Measurements from ENCODE around the gene ZIC5.

The ZIC5 gene

DNA sequence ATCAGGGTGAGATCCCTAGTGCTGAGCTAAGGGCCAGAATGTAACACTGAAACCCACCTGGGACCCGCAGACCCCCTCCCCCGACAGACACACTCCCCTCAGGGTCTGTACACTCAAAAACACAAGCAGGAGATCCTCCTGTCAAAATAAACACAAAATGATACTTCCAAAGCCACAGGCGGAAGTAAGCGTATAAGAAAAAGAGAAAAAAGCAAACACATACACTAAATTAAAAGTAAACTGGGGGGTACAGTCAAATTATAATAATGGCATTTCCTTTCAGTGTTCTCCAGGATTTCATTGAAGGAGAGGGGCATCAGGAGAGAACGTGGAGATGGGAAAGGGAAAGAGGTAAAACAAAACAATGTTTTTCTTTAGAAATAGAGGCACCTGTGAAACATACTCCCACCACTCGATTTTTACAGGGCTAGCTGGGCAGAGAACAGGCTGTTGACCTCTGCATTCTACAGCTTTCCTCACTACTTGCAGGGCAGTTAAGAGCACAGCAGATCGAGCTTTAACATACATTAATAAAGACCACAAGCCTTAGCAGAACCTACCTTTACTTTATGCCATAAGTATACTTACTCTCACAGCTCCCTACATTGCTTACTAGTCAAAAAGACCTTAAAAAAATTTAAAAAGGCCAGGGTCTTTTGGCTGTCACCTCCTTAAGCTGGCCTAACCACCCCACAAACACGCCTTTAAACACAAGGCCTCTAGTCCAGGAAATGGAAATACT is 5.3 kb downstream of the ZIC5 start:
- in situ Hi-C loops (cut with MboI; ENCODE audit: low sequenced_read_pairs), result no loop called here
- Histone ChIP-seq H3K9me3 (no peaks in the 10 kb centered on the region), H3K27me3 (ENCODE audit: low read depth) (no peaks in the 10 kb centered on the region), H3K4me3 (no peak overlapping the region), H3K4me1 (peaks cover 12% of the 10 kb centered on the region; the same call in 1 of the 2 replicates), H3K36me3 (replicated peaks) (peaks cover 19% of the 10 kb centered on the region)
- DNase-seq (ENCODE audit: low spot score in 2 of 2), result no peak

DNA sequence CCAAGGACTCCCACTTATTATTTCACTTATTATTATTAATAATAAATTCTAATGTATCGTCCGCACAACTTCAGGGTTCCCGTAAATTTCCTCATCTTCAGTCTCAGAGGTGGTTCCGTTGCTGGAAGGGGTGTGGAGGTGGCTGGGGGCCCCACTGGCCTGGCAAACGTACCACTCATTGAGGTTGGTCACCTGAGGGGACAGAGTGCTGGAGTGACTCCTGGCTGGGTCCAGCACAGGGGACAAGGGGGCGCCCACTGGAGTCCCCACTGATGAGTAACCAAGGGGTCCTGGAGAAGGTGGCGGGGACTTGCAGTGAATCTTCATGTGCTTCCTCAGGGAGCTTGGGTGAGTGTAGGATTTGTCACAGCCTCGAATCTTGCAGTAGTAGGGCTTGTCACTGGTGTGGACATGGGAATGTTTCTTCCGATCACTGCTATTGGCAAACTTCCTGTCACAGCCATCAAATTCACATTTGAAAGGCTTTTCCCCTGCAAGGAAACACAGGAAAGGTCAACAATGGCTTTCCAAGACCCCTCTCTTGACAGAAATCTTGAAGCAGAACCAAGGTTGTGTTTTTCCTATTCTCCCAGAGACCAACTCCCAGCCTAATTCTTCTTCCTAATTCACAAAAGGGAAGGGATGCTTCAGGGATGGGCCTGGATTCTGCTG is 6.1 kb downstream of the ZIC5 start:
- in situ Hi-C loops (cut with MboI; ENCODE audit: low sequenced_read_pairs), result no loop called here
- Histone ChIP-seq H3K9me3 (no peaks in the 10 kb centered on the region), H3K27me3 (ENCODE audit: low read depth) (no peaks in the 10 kb centered on the region), H3K4me3 (no peak overlapping the region), H3K4me1 (peaks cover 12% of the 10 kb centered on the region; the same call in 1 of the 2 replicates), H3K36me3 (replicated peaks) (peaks cover 19% of the 10 kb centered on the region)
- no peak for DNase-seq (ENCODE audit: low spot score in 2 of 2)

DNA sequence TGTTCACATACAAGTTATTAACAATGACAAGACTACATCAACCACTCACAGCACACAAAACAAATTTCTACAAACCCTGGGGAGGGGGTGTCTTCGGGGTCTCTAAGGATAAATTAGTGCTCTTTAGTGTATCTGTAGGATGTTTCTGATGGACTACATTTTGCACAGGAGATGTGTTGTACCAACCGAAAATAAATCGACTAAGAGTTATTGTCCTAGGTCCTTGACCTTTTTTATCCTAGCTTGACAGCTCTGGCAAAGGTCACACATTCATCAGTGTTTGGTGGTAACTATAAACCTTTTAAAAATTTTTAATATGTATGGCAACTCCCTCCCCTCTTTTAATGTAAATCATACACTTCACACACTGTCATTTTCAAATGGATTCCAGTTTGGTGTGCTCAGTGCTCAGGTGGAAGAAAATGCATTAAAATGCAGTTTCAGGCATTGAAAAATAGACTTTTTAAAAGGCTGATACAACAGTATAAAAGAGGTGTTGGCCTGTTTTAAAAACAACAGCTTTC is 7.7 kb downstream of the ZIC5 start:
- Histone ChIP-seq H3K4me3 (no peak overlapping the region), H3K27me3 (ENCODE audit: low read depth) (no peaks in the 10 kb centered on the region), H3K4me1 (peaks cover 7% of the 10 kb centered on the region; the same call in 1 of the 2 replicates), H3K36me3 (replicated peaks) (peaks cover 14% of the 10 kb centered on the region), H3K9me3 (no peaks in the 10 kb centered on the region)
- DNase-seq (ENCODE audit: low spot score in 2 of 2), result no peak
- in situ Hi-C loops (cut with MboI; ENCODE audit: low sequenced_read_pairs), result no loop called here

DNA sequence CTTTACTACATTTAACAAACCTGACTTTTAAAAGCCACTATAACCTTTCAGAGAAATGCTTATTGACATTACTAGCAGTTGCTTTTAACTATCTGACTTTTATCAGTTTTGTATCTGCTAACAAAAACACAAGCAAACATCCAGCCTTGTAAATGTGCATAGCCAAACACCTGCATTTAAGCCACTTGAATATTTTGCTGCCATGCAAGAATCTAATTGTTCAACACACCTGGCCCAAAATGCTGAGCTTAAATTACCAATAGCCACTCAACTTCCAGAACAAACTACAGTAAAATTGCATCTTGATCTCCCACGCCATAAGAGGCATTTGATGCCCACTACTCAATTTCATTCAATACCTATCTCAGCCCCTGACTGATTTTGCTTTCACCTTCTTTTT is 9.3 kb downstream of the ZIC5 start:
- Histone ChIP-seq H3K9me3 (no peaks in the 10 kb centered on the region), H3K36me3 (replicated peaks) (peaks cover 13% of the 10 kb centered on the region), H3K4me3 (no peak overlapping the region), H3K27me3 (ENCODE audit: low read depth) (no peaks in the 10 kb centered on the region), H3K4me1 (peaks cover 3% of the 10 kb centered on the region; the same call in 1 of the 2 replicates)
- in situ Hi-C loops (cut with MboI; ENCODE audit: low sequenced_read_pairs), result no loop called here
- no peak for DNase-seq (ENCODE audit: low spot score in 2 of 2)

DNA sequence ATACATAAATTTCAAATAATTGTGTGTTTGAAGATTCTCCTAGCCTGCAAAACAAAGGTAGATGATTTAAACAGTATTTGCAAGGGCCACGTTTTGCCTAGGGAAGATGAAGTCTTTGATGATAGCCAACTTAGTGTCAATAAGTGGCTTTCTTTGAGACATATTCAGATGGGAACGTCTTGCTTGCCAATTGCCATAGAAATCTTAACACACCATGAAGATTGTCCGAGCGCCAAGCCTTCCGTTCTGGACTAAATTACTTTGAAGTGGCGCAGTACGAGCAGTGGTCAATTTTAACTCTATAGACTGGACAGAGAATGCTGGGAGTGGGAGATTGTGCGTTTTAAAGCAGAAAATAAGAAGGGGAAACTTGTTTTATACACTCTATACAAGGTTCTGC is 9.9 kb downstream of the ZIC5 start:
- in situ Hi-C loops (cut with MboI; ENCODE audit: low sequenced_read_pairs), result no loop called here
- Histone ChIP-seq H3K9me3 (no peaks in the 10 kb centered on the region), H3K36me3 (replicated peaks) (peaks cover 13% of the 10 kb centered on the region), H3K27me3 (ENCODE audit: low read depth) (no peaks in the 10 kb centered on the region), H3K4me1 (no peaks in the 10 kb centered on the region), H3K4me3 (no peak overlapping the region)
- DNase-seq (ENCODE audit: low spot score in 2 of 2), result no peak

DNA sequence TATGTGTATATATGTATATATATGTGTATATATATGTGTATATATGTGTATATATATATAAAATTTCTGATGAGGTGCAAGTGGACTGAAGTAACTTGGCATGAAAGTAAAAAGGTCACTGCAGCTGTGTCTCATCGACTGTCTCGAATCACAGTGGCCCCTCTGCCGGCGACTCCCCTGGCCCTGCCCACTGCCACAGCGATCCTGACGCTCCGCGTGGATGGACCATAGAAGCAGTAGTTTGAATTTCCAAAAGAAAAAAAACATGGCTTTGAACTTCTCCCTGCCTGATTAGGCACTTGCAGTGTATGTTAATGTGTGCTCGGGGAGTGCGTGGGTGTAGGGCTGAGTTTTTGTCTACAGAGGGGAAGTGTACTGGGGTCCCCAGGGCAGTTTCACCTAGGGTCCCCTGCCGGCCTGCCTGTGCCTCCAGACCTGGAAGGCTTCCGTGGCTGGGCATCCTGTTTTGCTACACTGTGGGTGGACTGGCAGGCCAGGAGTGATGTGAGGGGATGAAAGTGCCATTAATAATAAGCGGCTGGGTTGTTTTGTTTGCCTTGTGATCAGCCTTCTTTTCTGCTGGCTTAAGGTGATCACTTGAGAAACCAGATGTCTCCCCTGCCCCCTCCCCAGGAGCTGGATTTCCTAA is 10.8 kb downstream of the ZIC5 start:
- no peak for DNase-seq (ENCODE audit: low spot score in 2 of 2)
- no peaks in the 10 kb centered on the region for H3K9me3 ChIP-seq
- in situ Hi-C loops (cut with MboI; ENCODE audit: low sequenced_read_pairs), result no loop called here
- H3K4me1 ChIP-seq, result no peaks in the 10 kb centered on the region
- H3K27me3 ChIP-seq (ENCODE audit: low read depth), result no peaks in the 10 kb centered on the region
- H3K4me3 ChIP-seq, result no peak overlapping the region
- peaks cover 13% of the 10 kb centered on the region for H3K36me3 ChIP-seq (replicated peaks)

DNA sequence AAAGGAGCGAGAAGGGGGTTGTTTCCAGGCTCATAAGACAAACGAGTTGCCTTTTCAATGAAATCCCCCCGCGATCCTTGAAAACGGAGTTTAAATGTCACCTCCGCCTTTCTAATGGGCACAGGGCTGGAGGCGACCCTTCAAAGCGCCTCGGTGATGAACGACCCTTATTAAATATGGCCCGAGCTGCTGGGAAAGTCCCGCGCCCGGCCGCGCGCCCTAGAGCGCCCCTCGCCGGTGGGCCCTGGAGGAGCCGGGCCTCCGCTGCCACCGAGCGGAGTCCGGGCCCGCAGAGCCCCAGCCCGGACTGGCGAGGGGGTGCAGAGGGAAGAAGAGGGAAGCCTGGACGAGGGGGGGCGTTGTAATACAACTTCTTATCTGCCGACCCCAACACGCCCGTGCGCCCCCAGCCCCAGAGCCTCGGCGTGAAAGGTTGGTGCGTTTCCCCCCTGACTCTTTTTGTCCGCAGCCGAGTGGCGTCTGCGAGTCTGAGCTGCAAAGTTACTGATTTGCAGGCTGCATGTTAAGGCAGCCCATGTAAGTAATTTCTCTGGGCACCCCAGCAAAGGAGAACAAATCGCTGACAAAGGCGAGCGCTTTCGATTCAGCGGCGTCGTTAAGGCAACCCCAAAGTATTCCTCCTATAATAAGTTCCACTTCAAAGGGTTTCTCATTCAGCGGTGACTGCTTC is 11.9 kb downstream of the ZIC5 start:
- no peak overlapping the region for H3K4me3 ChIP-seq
- in situ Hi-C loops (cut with MboI; ENCODE audit: low sequenced_read_pairs), result no loop called here
- no peaks in the 10 kb centered on the region for H3K9me3 ChIP-seq
- H3K4me1 ChIP-seq, result no peaks in the 10 kb centered on the region
- no peak for DNase-seq (ENCODE audit: low spot score in 2 of 2)
- H3K36me3 ChIP-seq (replicated peaks), result peaks cover 5% of the 10 kb centered on the region
- H3K27me3 ChIP-seq (ENCODE audit: low read depth), result no peaks in the 10 kb centered on the region

DNA sequence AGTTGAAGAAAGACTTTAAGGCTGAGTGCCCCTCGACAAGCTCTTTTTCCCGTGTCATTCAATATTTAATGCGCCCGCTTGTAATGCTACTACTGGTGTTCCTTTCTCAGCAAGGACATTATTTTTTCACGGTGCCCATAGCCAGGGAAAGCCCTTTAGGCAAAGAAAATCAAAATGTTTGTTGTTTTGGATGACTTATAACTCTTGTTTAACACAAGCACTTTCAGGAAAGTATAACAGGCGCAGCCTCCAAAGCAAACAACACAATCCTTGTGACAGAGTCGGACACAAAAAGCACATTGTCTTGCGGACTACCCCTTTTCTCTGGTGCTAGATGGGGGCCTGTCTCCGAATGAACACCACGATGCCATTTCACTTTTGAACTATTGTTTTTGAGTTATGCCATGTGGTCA is 12.4 kb downstream of the ZIC5 start:
- Histone ChIP-seq H3K9me3 (no peaks in the 10 kb centered on the region), H3K4me1 (no peaks in the 10 kb centered on the region), H3K27me3 (ENCODE audit: low read depth) (no peaks in the 10 kb centered on the region; the same call in 1 of the 2 replicates), H3K36me3 (replicated peaks) (peaks cover 4% of the 10 kb centered on the region), H3K4me3 (no peak overlapping the region)
- in situ Hi-C loops (cut with MboI; ENCODE audit: low sequenced_read_pairs), result no loop called here
- no peak for DNase-seq (ENCODE audit: low spot score in 2 of 2)

DNA sequence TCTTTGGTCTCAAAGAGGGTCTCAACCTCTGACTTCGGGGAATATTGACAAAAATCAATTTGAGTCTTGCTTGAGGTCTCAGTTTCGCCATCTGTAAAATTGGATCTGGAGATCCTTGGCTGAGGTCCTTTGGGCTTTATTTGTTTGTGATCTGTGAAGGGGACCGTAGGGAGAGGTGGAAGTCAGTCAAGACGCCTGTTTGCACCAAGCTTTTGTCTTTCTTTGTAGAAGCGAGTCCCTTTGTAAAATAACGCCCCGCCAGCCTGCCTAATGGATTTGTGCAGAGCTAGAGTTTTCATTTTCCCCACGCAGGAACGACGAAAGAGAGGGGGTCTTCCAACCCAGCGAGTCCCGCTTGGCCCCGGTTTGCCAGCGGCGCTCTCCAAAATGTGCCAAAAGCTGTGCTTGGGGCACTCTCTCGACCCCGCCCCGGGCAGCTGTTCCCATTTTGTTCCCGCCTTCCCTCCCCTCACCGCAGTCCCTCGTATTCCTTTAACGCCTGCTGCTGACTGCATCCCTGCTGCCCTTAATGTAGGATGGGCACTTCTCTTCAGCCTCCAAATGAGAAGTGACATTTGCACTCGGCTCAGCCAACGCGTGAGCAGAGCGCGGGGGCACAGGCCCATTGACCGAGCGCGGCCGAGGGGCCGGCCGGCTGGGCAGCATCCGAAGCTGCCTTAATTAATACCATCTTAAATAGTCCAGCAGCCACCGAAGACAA is 13.0 kb downstream of the ZIC5 start:
- no peaks in the 10 kb centered on the region for H3K9me3 ChIP-seq
- H3K4me1 ChIP-seq, result no peaks in the 10 kb centered on the region
- no peaks in the 10 kb centered on the region for H3K36me3 ChIP-seq (replicated peaks)
- H3K4me3 ChIP-seq, result no peak overlapping the region
- DNase-seq (ENCODE audit: low spot score in 2 of 2), result no peak
- peaks cover 4% of the 10 kb centered on the region; the same call in 1 of the 2 replicates for H3K27me3 ChIP-seq (ENCODE audit: low read depth)
- in situ Hi-C loops (cut with MboI; ENCODE audit: low sequenced_read_pairs), result no loop called here

DNA sequence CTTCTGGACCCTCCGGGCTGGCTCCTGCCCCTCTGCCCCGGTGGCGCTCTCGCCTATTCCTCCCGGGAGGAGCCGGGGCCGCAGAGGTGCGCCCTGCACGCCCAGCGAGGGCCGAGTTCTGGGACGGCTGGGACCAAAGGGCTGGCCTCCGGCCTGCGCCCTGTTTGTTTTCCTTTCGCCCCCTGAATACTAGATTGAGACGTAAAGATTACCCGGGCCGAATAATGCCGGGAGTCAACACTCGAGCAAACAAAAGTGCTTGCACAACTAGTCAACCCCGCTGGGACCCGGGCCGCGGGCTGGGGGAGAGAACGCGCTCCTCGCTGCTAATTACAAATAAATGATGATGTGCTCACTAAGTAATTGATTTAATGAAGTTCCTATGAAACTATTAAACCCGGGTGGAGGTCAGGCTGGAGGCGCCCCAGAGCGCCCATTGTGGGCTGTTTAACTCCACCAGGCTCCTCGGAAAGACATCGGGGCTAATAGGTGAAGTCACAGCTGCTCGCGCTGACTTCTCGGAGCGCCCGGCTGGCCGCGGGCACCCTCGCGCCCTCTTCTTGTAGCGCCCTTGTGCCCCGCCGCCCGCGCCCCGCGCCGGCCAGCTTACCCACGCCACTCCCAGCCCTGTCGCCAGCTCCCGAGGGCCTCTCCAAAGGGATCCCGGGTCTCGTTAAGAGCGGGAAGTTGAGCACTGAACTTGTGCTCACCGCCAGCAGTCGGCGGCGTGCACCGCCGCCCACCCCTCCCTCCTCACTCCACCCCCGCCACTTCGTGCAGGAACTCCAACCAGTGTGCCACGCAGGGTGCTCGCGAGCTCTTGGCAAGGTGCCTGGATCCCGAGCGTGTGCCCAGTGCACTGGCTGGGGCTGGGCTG is 14.9 kb downstream of the ZIC5 start:
- no peaks in the 10 kb centered on the region for H3K9me3 ChIP-seq
- peaks cover 4% of the 10 kb centered on the region; the same call in 1 of the 2 replicates for H3K27me3 ChIP-seq (ENCODE audit: low read depth)
- no peak overlapping the region for H3K4me3 ChIP-seq
- H3K36me3 ChIP-seq (replicated peaks), result no peaks in the 10 kb centered on the region
- DNase-seq (ENCODE audit: low spot score in 2 of 2), result no peak
- in situ Hi-C loops (cut with MboI; ENCODE audit: low sequenced_read_pairs), result no loop called here
- no peaks in the 10 kb centered on the region for H3K4me1 ChIP-seq

DNA sequence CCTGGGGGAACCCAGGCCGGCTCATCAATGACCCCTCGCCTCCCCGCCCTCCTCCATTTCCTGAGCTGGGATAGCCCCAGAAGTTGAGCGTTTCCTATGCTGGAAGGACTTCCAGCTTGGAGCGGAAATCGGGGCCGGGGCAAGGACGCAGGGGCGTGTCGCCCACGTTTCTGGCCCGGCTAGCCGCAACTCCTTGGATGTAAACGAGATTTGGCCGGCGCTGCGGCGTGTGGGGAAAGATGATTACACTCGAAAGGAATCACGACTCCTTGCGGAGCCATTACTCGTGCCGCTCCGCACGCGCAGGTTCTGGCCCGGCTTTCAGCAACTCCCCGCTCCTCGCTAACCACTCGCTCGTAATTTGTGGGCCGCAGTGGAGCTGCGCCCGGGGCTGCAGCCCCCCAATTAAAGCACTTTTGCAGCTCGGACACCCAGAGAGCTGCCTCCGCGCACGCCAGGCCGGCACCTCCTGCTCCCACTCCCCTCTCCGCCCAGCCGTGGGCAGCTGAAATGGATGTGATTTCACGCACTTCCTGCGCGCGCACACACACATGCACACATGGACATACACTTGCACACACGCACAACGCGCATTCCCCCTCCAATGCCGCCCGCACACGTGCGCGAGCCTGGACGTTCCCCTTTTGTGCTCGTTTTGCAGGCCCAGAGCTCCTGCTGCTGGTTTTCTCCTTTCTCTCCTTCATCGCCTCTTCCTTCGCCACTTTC is 15.7 kb downstream of the ZIC5 start:
- no peak overlapping the region for H3K4me3 ChIP-seq
- no peaks in the 10 kb centered on the region for H3K4me1 ChIP-seq
- no peaks in the 10 kb centered on the region for H3K9me3 ChIP-seq
- DNase-seq (ENCODE audit: low spot score in 2 of 2), result no peak
- in situ Hi-C loops (cut with MboI; ENCODE audit: low sequenced_read_pairs), result no loop called here
- H3K27me3 ChIP-seq (ENCODE audit: low read depth), result peaks cover 4% of the 10 kb centered on the region; the same call in 1 of the 2 replicates
- H3K36me3 ChIP-seq (replicated peaks), result no peaks in the 10 kb centered on the region

Data from HAP-1 (cell line).